Peyer's patch (tissue), 4 donors: Measurements from ENCODE around the gene TUFT1.

Experiments used
- CTCF ChIP-seq, 6 experiments: fragments of 450-650 bp in 4 of 6; fragments of 200-600 bp in 2 of 6; sonication (generic) in 1 of 6; IDR thresholded peaks; one replicate each; pipeline ENCODE4 v1.5.1; 2017 to 2019; ENCODE audit warnings: antibody characterized with exemption in 6 of 6, mild to moderate bottlenecking in 3 of 6, moderate library complexity in 1 of 6
- POLR2A ChIP-seq, 2 donors: fragments of 450-650 bp; IDR thresholded peaks; one replicate each; pipeline ENCODE4 v1.5.1; 2017; ENCODE audit warnings: antibody characterized with exemption in 2 of 2, mild to moderate bottlenecking in 2 of 2, moderate library complexity in 2 of 2

- TF ChIP-seq POLR2A (IDR thresholded peaks at IDR 0.05) (peak; percentile 24 to 44), CTCF (IDR thresholded peaks at IDR 0.05) (peak in 2 of 6 experiments; percentile 3 to 30)
Observed at GRCh38 chr1:151539321-151540020, 638 bp upstream of the TUFT1 start.
